CD14-positive monocyte (primary cell): Measurements from ENCODE around the gene EEF1AKMT4. TPM values are rescaled to one million over a fixed set of nuclear protein-coding genes. Genes with fewer than 3 reads are reported as not detected.

Experiments
- DNase-seq, 3 donors: peaks; one replicate each; pipeline ENCODE4 v3.0.0-alpha.2; 2011 to 2022
- H2AFZ ChIP-seq: 2 replicates; pipeline ENCODE4 v1.6.0; 2012; ENCODE audit warnings: mild to moderate bottlenecking, low read depth, low read length, inconsistent platforms; ENCODE audit not compliant: insufficient read depth, poor library complexity, severe bottlenecking
- H3K27ac ChIP-seq, 2 donors: 1 replicate in 1 of 2; 2 replicates in 1 of 2; pipeline ENCODE4 v1.5.1; 2012 to 2013; ENCODE audit warnings: low read length in 2 of 2, control low read depth in 1 of 2, inconsistent platforms in 1 of 2, low read depth in 1 of 2, mild to moderate bottlenecking in 1 of 2
- H3K27me3 ChIP-seq, 2 donors: one replicate each; pipeline versions ENCODE4 v1.6.0 to v1.6.1; 2011 to 2013; ENCODE audit warnings: low read length in 2 of 2; ENCODE audit not compliant: control insufficient read depth in 2 of 2, insufficient read depth in 2 of 2
- H3K36me3 ChIP-seq, 2 donors: replicated peaks in 1 of 2; 1 replicate in 1 of 2; 2 replicates in 1 of 2; pipeline versions ENCODE4 v1.5.1 to v1.6.1; 2012 to 2013; ENCODE audit warnings: low read length in 2 of 2, control low read depth in 1 of 2, inconsistent platforms in 1 of 2, mild to moderate bottlenecking in 1 of 2; ENCODE audit not compliant: insufficient read depth in 2 of 2, control insufficient read depth in 1 of 2
- H3K4me1 ChIP-seq, 2 donors: 1 replicate in 1 of 2; 2 replicates in 1 of 2; pipeline versions ENCODE4 v1.5.1 to v1.6.1; 2012 to 2013; ENCODE audit warnings: low read length in 2 of 2, control low read depth in 1 of 2, inconsistent platforms in 1 of 2, mild to moderate bottlenecking in 1 of 2, moderate library complexity in 1 of 2; ENCODE audit not compliant: insufficient read depth in 2 of 2, control insufficient read depth in 1 of 2
- H3K4me2 ChIP-seq: replicated peaks from 2 replicates; pipeline ENCODE3; 2012; ENCODE audit warnings: low read length, moderate library complexity, mild to moderate bottlenecking; ENCODE audit not compliant: poor library complexity, severe bottlenecking; ENCODE audit errors: extremely low read depth
- H3K4me3 ChIP-seq, 3 experiments: fragments of 200-600 bp in 1 of 3; sonication (generic) in 1 of 3; replicated peaks in 1 of 3; 1 replicate in 2 of 3; 2 replicates in 1 of 3; pipeline ENCODE4 v1.5.1; 2011 to 2013; ENCODE audit warnings: low read length in 3 of 3, mild to moderate bottlenecking in 3 of 3, control low read depth in 2 of 3, low read depth in 2 of 3, inconsistent platforms in 1 of 3, moderate library complexity in 1 of 3
- H3K79me2 ChIP-seq: 2 replicates; pipeline ENCODE4 v1.6.0; 2012; ENCODE audit warnings: mild to moderate bottlenecking, control low read depth, inconsistent platforms, low read length, moderate library complexity; ENCODE audit not compliant: insufficient read depth
- H3K9ac ChIP-seq: 2 replicates; pipeline ENCODE4 v1.6.0; 2017; ENCODE audit warnings: low read length, mild to moderate bottlenecking; ENCODE audit not compliant: insufficient read depth, poor library complexity, severe bottlenecking
- H3K9me3 ChIP-seq, 2 donors: replicated peaks in 1 of 2; 1 replicate in 1 of 2; 2 replicates in 1 of 2; pipeline versions ENCODE4 v1.5.1 to v1.6.1; 2012 to 2013; ENCODE audit warnings: low read length in 2 of 2, control low read depth in 1 of 2; ENCODE audit not compliant: control insufficient read depth in 1 of 2, insufficient read depth in 1 of 2
- H4K20me1 ChIP-seq: 2 replicates; pipeline ENCODE4 v1.6.0; 2012; ENCODE audit warnings: mild to moderate bottlenecking, low read length, control low read depth, moderate library complexity; ENCODE audit not compliant: insufficient read depth
- H3K27ac Mint-ChIP-seq, 7 donors: one replicate each; pipeline ENCODE4 v1.8.0; 2020; ENCODE audit warnings: mild to moderate bottlenecking in 7 of 7, mixed read lengths in 7 of 7, moderate library complexity in 6 of 7, inconsistent platforms in 2 of 7
- H3K27me3 Mint-ChIP-seq, 3 donors: one replicate each; pipeline ENCODE4 v1.8.0; 2021 to 2022; ENCODE audit warnings: low read depth in 3 of 3, mild to moderate bottlenecking in 3 of 3, mixed read lengths in 3 of 3, moderate library complexity in 3 of 3, inconsistent platforms in 1 of 3
- H3K36me3 Mint-ChIP-seq, 2 donors: one replicate each; pipeline ENCODE4 v1.8.0; 2020; ENCODE audit warnings: mixed read lengths in 2 of 2, inconsistent platforms in 1 of 2, mild to moderate bottlenecking in 1 of 2
- H3K4me1 Mint-ChIP-seq: one replicate; pipeline ENCODE4 v1.8.0; 2020; ENCODE audit warnings: mild to moderate bottlenecking, mixed read lengths
- H3K4me3 Mint-ChIP-seq, 2 donors: one replicate each; pipeline ENCODE4 v1.8.0; 2020; ENCODE audit warnings: mild to moderate bottlenecking in 2 of 2, mixed read lengths in 2 of 2, moderate library complexity in 1 of 2
- H3K9me3 Mint-ChIP-seq, 7 donors: one replicate each; pipeline ENCODE4 v1.8.0; 2020 to 2022; ENCODE audit warnings: mixed read lengths in 7 of 7, mild to moderate bottlenecking in 6 of 7, moderate library complexity in 6 of 7, inconsistent platforms in 2 of 7
- CTCF ChIP-seq: fragments of 200-600 bp; IDR thresholded peaks from one replicate; pipeline ENCODE4 v1.8.0; 2022; ENCODE audit warnings: antibody characterized with exemption, mild to moderate bottlenecking
- WGBS: methylation state at CpG from one replicate; pipeline ENCODE4 v1.1.5; 2013; ENCODE audit warnings: missing lambda C conversion rate; ENCODE audit not compliant: insufficient coverage; 5-methylcytosine and 5-hydroxymethylcytosine counted together
- intact Hi-C, 2 donors: fragments of 100-400 bp; cut with micrococcal nuclease; formaldehyde crosslinking; loops; one replicate each; pipeline versions ENCODE4 v1.15.0 to v1.15.1; 2023
- polyA plus RNA-seq, 3 donors: library from polyadenylated mRNA; depleted of rRNA in 1 of 3; unstranded in 2 of 3; stranded (reverse) in 1 of 3; fragments of 300-500 nt in 2 of 3; fragments of >200 nt in 1 of 3; fragmentation: Illumina TruSeq in 2 of 3; gene quantifications; 1 replicate in 2 of 3; 2 replicates in 1 of 3; pipeline ENCODE4 v1.2.3, GENCODE V29; 2012 to 2021

Gene EEF1AKMT4
- polyA plus RNA-seq, 3 donors: 4.0 to 12.0 (median 7.3) TPM

DNA sequence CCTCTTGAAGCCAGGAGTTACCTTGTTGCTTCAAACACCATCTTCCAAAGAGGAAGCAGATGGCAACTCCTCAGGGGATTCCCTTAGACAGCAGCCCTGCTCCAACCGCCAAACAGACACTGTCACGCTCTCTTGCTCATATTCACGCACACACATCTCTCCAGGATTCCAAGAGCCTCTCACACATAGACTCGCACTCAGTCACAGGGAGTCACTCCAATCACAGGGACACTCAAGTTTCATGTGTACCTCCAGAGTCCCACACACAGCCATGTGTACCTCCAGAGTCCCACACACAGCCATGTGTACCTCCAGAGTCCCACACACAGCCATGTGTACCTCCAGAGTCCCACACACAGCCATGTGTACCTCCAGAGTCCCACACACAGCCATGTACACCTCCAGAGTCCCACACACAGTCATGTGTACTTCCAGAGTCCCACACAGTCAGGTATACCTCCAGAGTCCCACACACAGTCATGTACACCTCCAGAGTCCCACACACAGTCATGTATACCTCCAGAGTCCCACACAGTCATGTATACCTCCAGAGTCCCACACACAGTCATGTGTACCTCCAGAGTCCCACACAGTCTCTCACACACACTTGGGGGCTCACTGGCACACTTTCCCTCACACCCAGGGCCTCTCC lies 14.0 kb upstream of the EEF1AKMT4 start:
- Histone ChIP-seq H3K79me2 (no peaks in the 10 kb centered on the region), H2AFZ (no peak overlapping the region), H3K9ac (no peak overlapping the region), H3K27me3 (peaks cover 22 to 29% of the 10 kb centered on the region in 2 donors), H3K36me3 (no peaks in the 10 kb centered on the region), H3K4me3 (no peak overlapping the region), H3K4me1 (no peaks in the 10 kb centered on the region), H4K20me1 (no peaks in the 10 kb centered on the region), H3K9me3 (peaks cover 0 to 9% of the 10 kb centered on the region in 2 donors), H3K27ac (no peak overlapping the region), H3K4me2 (no peak overlapping the region)
- H3K9me3 Mint-ChIP-seq: peaks cover 0 to 7% (median 4%) of the 10 kb centered on the region in 7 donors
- no peaks in the 10 kb centered on the region for H3K36me3 Mint-ChIP-seq
- intact Hi-C loops: no loop called here
- no peak for TF ChIP-seq CTCF
- WGBS: 70% methylated on average over 4 of the region's 4 CpGs
- DNase-seq: no peak
- H3K27me3 Mint-ChIP-seq: peaks cover 28 to 38% (median 32%) of the 10 kb centered on the region in 3 donors
- peak overlapping the region in 1 of 2 donors; percentile 53 for H3K4me3 Mint-ChIP-seq
- H3K4me1 Mint-ChIP-seq: peaks cover 4% of the 10 kb centered on the region
- H3K27ac Mint-ChIP-seq: no peak overlapping the region

- Mint-ChIP-seq H3K4me1 (peaks cover 2% of the 10 kb centered on the region), H3K9me3 (peaks cover 0 to 5% (median 2%) of the 10 kb centered on the region in 7 donors), H3K36me3 (no peaks in the 10 kb centered on the region), H3K4me3 (peak overlapping the region in 1 of 2 donors; percentile 53), H3K27ac (no peak overlapping the region), H3K27me3 (peaks cover 26 to 36% (median 29%) of the 10 kb centered on the region in 3 donors)
- Histone ChIP-seq H3K4me1 (no peaks in the 10 kb centered on the region), H3K9ac (no peak overlapping the region), H2AFZ (no peak overlapping the region), H3K27me3 (peaks cover 18 to 26% of the 10 kb centered on the region in 2 donors), H3K79me2 (no peaks in the 10 kb centered on the region), H3K36me3 (no peaks in the 10 kb centered on the region), H4K20me1 (no peaks in the 10 kb centered on the region), H3K27ac (no peak overlapping the region), H3K4me3 (no peak overlapping the region), H3K9me3 (peaks cover 0 to 9% of the 10 kb centered on the region in 2 donors), H3K4me2 (no peak overlapping the region)
- no peak for TF ChIP-seq CTCF
- 91% methylated on average over 14 of the region's 14 CpGs for WGBS
- intact Hi-C loops: no loop called here
- no peak for DNase-seq
Observed at GRCh38 chr3:184236033-184236410, 13.4 kb upstream of the EEF1AKMT4 start.
